Myocyte (in vitro differentiated cells): ENCODE measurements around the gene MYDGF. TPM values are rescaled to one million over a fixed set of nuclear protein-coding genes. Genes with fewer than 3 reads are reported as not detected.
"Not testable (repeated sequence)": the region's sequence is repeated elsewhere in the genome, so short reads cannot be mapped to it uniquely, and the experiment has no call there.

Experiments used
- DNase-seq: peaks from one replicate; pipeline ENCODE4 v3.0.0-alpha.2; 2012; ENCODE audit warnings: low read depth
- total RNA-seq: library from RNA; depleted of rRNA; stranded (reverse); fragments of >200 nt; gene quantifications from 2 replicates; pipeline ENCODE4 v1.2.3, GENCODE V29; 2014

MYDGF gene
- total RNA-seq, 1 donor from 2014 or later, result 64.6 TPM

- DNase-seq, result no peak
Observed at GRCh38 chr19:4701557-4701956, 31.4 kb upstream of the MYDGF start.

- no peak for DNase-seq
Observed at GRCh38 chr19:4700693-4700970, 30.5 kb upstream of the MYDGF start.

- DNase-seq, result no peak
Observed at GRCh38 chr19:4699826-4700692, 29.9 kb upstream of the MYDGF start.

- no peak for DNase-seq
Observed at GRCh38 chr19:4697304-4697703, 27.2 kb upstream of the MYDGF start.

GRCh38 chr19:4695224-4695731, 25.1 kb upstream of the MYDGF start:
- peak; percentile 82 for DNase-seq

DNA sequence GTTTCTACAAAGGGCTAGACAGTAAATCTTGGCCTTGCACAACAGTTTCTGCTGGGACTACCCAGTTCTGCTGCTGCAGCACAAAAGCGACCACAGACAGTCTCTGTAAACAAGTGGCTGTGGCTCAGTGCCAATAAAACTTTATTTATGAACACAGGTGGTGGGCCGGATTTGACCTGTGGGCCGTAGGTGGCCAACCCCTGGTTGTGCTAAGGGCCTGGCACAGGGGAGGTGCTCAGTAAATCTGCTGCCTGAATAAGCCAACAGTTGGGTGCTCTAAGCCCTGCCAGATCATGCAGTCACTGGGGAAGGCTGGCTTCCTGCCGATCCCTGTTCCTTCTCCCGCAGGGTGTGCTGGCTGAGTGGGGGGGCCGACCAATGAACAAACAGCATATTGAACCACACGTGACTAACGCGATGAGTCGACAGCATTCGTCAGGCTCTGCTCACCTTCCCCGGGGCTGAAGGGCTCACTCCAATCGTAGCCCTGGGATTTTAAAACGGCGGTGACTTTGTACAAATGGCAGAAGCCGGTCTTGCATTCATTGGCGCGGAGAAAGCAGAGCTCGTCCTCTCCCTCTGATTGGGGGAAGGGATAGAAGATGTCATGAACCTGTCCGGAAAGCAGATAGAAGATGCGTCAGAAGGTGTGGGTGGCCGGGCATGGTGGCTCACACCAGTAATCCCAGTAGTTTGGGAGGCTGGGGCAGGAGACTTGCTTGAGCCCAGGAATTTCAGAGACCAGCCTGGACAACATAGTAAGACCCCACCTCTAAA, 24.3 kb upstream of the MYDGF start:
- peak; percentile 98 for DNase-seq

DNA sequence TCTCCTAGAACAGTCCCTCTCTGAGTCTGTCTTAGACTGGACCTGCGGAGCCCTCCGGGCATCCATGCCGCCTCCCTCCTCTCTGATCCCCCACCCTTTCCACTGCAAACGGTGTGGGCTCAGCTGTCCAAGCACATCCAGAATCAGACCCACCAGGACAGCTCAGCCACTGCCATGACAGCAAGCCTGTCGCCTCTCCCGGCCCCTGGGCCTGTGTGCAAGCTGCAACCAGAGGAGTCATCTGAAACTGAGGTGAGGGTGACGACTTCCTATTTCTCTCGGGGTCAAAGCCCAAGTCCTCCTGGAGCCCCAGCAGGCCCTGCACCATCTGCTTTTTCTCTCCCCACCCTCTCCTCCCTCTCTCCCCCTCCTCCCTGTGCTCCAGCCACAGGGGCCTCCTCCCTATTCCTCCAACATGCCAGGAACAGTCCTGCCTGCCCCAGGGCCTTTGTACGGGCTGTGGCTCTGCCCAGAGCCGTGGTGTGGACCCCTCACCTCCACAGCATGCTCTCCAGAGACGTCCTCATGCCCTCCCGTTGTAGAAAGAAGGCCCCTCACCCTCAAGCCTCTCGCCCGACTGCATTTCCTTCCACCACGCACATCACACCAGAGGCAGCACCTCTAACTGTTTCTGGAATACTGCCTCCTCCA, 23.5 kb upstream of the MYDGF start:
- DNase-seq, result no peak

DNA sequence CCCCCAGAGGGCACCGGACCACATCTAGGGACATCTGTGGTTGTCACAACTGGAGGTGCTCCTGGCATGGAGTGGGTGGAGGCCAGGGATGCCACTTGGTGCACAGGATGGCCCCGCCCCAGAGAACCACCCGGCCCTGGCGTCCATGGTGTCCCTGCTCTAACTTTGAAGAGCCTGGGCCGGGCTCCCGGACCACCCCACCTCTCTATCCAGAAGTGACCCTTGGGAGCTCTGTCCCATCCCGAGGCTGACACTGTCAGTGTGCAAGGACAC, 22.9 kb upstream of the MYDGF start:
- no peak for DNase-seq

DNA sequence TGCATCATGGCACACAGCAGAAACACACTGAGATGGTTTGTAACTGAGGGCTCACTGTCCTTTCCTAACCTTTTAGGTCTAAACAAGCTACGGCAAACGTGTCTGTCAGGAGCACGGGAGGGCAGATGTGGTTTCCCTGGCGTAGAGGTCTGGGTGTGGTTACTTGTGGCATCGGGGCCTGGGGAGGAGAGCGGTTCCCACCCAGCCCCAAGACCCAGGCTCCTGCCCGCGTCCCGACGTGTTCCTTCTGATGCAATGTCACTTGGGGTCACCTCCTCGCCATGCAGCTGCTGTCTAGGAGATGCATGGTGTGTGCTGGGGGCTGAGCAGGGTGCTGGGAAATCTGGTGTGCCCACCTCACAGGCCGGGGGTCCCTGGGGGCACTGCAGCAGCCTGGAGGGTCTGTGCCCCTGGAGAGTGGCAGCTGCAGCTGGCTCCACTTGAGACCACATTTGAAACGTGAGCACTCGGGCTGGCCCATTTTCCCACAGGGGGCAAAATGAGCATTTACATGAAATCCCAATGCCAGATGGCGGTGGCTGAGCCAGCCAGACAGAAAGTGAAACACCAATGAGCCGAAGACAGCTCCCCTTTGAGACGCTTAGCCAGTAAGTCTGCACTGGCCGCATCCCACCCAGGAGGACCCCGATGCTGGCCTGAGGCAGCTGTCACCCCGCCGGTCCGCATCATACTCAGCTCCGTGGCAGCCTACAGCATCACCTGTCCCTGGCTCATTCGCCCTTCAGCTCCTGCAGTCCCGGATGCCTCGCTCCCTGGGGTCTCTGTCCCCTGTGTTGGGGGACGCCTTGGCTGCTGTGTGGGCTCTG, 22.3 kb upstream of the MYDGF start:
- peak; percentile 71 for DNase-seq

DNA sequence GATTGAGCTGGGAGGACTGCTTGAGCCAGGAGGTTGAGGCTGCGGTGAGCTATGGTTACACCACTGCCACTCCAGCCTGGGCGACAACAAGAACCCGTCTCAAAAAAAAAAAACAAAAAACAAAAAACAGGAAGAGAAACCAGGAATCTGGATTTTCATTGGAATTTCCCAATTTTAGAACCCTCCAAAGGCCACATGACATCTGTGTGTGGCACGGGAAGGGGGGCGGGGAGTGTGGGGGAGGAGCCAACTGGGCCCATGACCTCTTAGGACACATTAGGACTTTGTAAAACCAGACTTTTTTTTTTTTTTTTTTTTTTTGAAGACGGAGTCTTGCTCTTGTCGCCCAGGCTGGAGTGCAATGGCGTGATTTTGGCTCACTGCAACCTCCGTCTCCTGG, 21.2 kb upstream of the MYDGF start:
- DNase-seq, result no peak

GRCh38 chr19:4690361-4690760, 20.2 kb upstream of the MYDGF start:
- DNase-seq, result no peak

DNA sequence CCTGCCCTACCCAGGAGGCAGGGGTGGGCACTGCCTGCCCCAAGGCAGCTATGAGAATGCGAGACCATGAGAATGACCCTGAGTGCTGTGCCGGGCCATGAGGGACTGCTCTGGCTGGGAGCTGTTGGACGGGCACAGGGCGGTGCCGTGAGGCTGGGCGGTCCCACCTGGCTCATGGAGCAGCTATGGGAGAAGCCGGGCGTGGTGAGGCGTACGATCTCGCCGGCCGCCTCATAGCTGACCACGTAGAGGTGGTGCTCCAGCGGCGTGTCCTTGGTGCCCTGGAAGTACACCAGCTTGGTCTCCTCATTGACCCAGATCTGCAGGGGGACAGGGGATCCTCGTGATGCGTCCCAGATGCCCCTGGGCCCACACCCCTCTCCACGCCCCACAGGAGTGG, 19.3 kb upstream of the MYDGF start:
- no peak for DNase-seq

DNA sequence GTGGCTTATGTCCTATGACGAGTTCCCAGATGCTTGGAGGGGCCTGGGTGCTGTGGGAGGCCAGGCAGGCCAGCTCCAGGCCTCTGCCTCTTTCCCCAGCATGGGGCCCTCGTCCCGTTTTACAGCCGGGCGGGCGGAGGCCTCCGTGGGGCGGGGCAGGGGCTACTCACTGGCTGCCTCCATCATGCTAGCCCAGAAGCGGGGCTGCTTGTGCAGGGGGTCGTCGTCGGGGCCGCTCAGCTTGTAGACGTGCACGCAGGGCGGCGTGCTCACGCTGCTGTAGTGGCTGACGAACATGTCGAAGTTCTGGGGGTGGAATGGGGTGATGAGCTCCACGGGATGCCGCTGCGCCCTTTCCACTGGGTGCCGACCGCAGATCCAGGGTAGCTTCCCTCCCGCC, 18.4 kb upstream of the MYDGF start:
- DNase-seq, result no peak

- no peak for DNase-seq
Observed at GRCh38 chr19:4687396-4687795, 17.3 kb upstream of the MYDGF start.

- DNase-seq, result peak; percentile 48
Observed at GRCh38 chr19:4686700-4687099, 16.6 kb upstream of the MYDGF start.

DNA sequence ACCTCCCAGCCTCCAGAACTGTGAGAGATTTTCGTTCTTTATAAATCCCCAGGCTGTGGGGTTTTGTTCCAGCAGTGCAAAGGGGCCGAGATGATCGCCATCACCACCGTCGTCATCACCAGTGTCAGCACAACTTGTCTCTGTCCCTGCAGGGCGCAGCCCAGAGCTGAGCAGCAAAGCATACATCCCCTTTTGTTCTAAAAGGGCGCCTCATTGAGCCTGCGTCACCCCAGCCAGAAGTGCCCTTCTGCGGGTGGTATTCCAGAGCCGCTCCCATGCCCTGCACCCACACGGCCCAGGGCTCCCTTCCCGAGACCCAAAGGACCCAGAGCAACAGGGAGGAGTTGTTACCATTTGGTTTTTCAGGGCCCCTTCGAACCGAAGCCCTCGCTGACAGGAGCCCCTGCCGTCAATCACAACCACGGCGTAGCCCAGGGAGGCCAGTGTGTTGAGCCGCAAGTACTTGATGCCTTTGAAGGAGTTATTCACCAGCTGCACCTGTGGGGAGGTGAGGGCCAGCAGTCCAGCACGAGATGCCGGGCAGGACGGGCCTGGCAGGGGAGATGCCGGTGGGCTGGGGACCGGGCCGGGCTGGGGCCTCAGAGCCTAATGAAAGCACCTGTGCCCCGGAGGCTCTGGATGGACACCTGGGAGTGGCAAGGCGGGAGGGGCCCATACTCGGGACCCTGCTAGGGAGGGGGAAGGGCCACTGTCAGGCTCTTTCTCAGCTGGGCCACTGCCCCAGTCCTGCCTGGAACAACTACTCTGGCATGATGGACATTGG, 14.4 kb upstream of the MYDGF start:
- no peak for DNase-seq

DNA sequence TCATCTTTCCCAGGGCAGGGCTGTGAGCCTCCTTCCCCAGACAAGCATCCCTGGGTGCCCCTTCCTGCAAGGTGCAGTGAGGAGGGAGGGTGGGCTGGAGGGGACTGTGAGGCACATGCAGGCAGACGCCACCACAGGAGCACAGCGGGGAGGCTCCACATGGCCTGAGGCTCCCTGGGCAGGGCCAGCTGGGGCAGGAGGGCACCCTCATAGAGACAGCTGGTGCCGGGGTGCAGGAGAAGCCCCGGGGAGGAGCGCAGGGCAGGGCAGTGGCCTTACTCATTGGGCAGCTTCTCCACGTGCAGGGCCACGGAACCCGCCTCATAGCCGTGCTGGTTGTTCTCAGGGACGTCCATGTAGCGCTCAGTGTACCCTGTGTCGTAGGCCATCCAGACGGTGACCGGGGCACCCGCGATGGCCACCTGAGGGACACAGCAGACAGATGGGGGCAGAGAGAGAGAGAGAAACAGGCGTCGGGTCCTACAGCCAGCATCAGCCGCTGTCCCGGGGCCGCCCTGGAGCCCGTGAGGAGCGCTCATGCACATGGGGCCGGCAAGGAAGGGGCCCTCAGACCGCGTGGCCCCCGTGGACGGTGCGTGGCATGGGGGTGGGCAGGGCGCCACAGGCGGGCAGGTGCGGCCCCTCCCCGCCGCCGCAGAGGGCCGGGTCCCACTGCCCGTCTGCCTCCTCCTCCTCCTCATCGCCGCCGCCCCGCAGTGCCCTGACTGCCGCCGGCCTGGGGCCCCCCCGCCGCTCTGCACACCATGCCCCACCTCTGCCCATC, 12.5 kb upstream of the MYDGF start:
- no peak for DNase-seq

DNA sequence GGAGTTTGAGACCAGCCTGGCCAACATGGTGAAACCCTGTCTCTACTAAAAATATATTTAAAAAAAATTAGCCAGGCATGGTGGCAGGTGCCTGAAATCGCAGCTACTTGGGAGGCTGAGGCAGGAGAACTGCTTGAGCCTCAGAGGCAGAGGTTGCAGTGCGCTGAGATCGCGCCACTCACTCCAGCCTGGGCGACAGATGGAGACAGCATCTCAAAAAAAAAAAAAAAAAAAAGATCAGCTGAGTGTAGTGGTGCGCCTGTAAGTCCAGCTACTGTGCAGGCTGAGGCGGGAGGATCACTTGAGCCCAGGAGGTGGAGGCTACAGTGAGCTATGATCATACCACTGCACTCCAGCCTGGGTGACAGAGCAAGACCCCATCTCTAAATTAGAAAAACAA, 9.9 kb upstream of the MYDGF start:
- not testable (repeated sequence) for DNase-seq

- no peak for DNase-seq
Observed at GRCh38 chr19:4678881-4679790, 9.0 kb upstream of the MYDGF start.
